ENCODE data around the gene MRPS6.

DNA sequence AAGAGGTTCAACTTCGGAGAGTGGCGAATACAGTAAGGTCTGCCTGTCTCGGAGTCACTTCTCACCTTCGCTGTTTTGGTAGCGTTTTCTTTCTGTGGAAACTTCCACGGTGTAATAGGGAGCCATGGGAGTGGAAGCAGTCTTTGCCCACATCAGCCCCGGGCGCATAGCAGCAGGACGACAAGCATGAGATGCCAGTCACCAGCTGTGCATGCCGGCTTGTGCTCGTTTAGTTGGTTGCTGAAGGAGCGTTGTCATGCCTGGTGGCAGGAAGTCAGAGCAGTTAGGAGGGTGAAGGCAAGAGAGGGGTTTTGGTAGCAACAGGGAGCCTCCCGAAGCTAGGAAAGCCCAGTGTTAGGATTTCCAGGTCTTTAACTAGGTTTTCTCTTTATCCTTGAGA lies 58.8 kb downstream of the MRPS6 start:
- TF ChIP-seq, protein P1, sequence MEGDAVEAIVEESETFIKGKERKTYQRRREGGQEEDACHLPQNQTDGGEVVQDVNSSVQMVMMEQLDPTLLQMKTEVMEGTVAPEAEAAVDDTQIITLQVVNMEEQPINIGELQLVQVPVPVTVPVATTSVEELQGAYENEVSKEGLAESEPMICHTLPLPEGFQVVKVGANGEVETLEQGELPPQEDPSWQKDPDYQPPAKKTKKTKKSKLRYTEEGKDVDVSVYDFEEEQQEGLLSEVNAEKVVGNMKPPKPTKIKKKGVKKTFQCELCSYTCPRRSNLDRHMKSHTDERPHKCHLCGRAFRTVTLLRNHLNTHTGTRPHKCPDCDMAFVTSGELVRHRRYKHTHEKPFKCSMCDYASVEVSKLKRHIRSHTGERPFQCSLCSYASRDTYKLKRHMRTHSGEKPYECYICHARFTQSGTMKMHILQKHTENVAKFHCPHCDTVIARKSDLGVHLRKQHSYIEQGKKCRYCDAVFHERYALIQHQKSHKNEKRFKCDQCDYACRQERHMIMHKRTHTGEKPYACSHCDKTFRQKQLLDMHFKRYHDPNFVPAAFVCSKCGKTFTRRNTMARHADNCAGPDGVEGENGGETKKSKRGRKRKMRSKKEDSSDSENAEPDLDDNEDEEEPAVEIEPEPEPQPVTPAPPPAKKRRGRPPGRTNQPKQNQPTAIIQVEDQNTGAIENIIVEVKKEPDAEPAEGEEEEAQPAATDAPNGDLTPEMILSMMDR (IDR thresholded peaks at IDR 0.05; ENCODE audit: low read depth, low read length): no peak
- no peak for TF ChIP-seq EZH2phosphoT487 (IDR thresholded peaks at IDR 0.05; ENCODE audit: low read depth)
